ENCODE measurements around the gene EPB41L4B. TPM values are rescaled to one million over a fixed set of nuclear protein-coding genes. Genes with fewer than 3 reads are reported as not detected.

The EPB41L4B gene
- total and polyA plus RNA-seq, 2 of the 13 experiments (the other 11 are each of a cell fraction or from before 2014, with no cell fraction given): 17.6 to 22.1 TPM

GRCh38 chr9:109313351-109313750, 7.5 kb downstream of the EPB41L4B start (continued):
- TF ChIP-seq DNMT1 (CRISPR knock-in tag; IDR thresholded peaks at IDR 0.05) (no peak), FOXP4 (CRISPR knock-in tag; IDR thresholded peaks at IDR 0.05) (peak; percentile 12; the same call in 1 of the 2 replicates), RBFOX2 (IDR thresholded peaks at IDR 0.05; ENCODE audit: low read depth, low read length) (no peak), POLR2A (IDR thresholded peaks at IDR 0.05; ENCODE audit: insufficient read depth in 1 of 2, low read depth in 2 of 2, low read length in 2 of 2) (no peak), ERF (CRISPR knock-in tag; IDR thresholded peaks at IDR 0.05) (no peak), NR2F6 (IDR thresholded peaks at IDR 0.05) (peak; percentile 82), NR2F6 (CRISPR knock-in tag; IDR thresholded peaks at IDR 0.05) (peak; percentile 91), HNF4A (CRISPR knock-in tag; IDR thresholded peaks at IDR 0.05) (peak; percentile 79), ZNF790 (CRISPR knock-in tag; IDR thresholded peaks at IDR 0.05; ENCODE audit: borderline replicate concordance) (no peak), ELF1 (CRISPR knock-in tag; IDR thresholded peaks at IDR 0.05) (no peak), SKIL (CRISPR knock-in tag; IDR thresholded peaks at IDR 0.05; ENCODE audit: borderline replicate concordance) (peak; percentile 38; the same call in 1 of the 2 replicates), NKX3-1 (CRISPR knock-in tag; IDR thresholded peaks at IDR 0.05) (no peak), BATF2 (CRISPR knock-in tag; IDR thresholded peaks at IDR 0.05) (no peak), ZNF766 (CRISPR knock-in tag; IDR thresholded peaks at IDR 0.05; ENCODE audit: borderline replicate concordance) (no peak), NR2C2 (CRISPR knock-in tag; IDR thresholded peaks at IDR 0.05; ENCODE audit: borderline replicate concordance) (peak; percentile 41; the same call in 1 of the 2 replicates), MLX (CRISPR knock-in tag; IDR thresholded peaks at IDR 0.05) (no peak), TGIF2 (CRISPR knock-in tag; IDR thresholded peaks at IDR 0.05) (no peak), ZNF256 (CRISPR knock-in tag; conservative IDR thresholded peaks at IDR 0.05) (no peak), PHF5A (CRISPR knock-in tag; IDR thresholded peaks at IDR 0.05; ENCODE audit: low read depth, unreplicated experiment) (no peak), ZFP41 (CRISPR knock-in tag; IDR thresholded peaks at IDR 0.05; ENCODE audit: borderline replicate concordance) (no peak), ZNF343 (CRISPR knock-in tag; IDR thresholded peaks at IDR 0.05) (no peak), GPN1 (CRISPR knock-in tag; IDR thresholded peaks at IDR 0.05; ENCODE audit: borderline replicate concordance) (no peak), UBTF (CRISPR knock-in tag; IDR thresholded peaks at IDR 0.05) (no peak)

All from HepG2 (cell line).